Measurements from ENCODE around the gene PTPRN2. TPM values are rescaled to one million over a fixed set of nuclear protein-coding genes. Genes with fewer than 3 reads are reported as not detected.
"Not testable (repeated sequence)": the region's sequence is repeated elsewhere in the genome, so short reads cannot be mapped to it uniquely, and the experiment has no call there.

The PTPRN2 gene
- total RNA-seq, 1 experiment from 2014 or later: 1.1 TPM

GRCh38 chr7:157726764-157727163 is 860.9 kb downstream of the PTPRN2 start:
- no peak overlapping the region for H3K27ac ChIP-seq (ENCODE audit: low read length)
- no peaks in the 10 kb centered on the region; the same call in 1 of the 2 replicates for H3K4me1 ChIP-seq (ENCODE audit: control insufficient read depth, insufficient read depth, low read length)
- no peaks in the 10 kb centered on the region for H3K9me3 ChIP-seq (ENCODE audit: control insufficient read depth, insufficient read depth, low read depth, low read length)
- ChIA-PET POLR2A (no interaction called here), CTCF (no interaction called here)
- H3K27me3 ChIP-seq (ENCODE audit: control insufficient read depth, insufficient read depth, low read length): peaks cover 12% of the 10 kb centered on the region
- DNase-seq (ENCODE audit: low read depth, low spot score) (no peak), ATAC-seq (no peak)
- intact Hi-C loops (cut with micrococcal nuclease; ENCODE audit: unreplicated experiment): no loop called here
- no peak overlapping the region for H3K4me3 ChIP-seq (ENCODE audit: low read depth in 2 of 2, low read length in 2 of 2)
- no peak for TF ChIP-seq CTCF (IDR thresholded peaks at IDR 0.05)
- TF ChIP-seq TCF7L2 (IDR thresholded peaks at IDR 0.05; ENCODE audit: low read depth, low read length): no peak
- no peak for TF ChIP-seq POLR2AphosphoS5 (IDR thresholded peaks at IDR 0.05; ENCODE audit: low read depth, low read length)
- TF ChIP-seq SIN3A (IDR thresholded peaks at IDR 0.05; ENCODE audit: borderline replicate concordance, insufficient read depth, low read depth, low read length): no peak
- TF ChIP-seq REST (IDR thresholded peaks at IDR 0.05; ENCODE audit: insufficient read depth in 1 of 2, low read depth in 2 of 2, low read length in 1 of 2): no peak
- BruUV-seq (replicated peaks): no TSS peak
- H3K36me3 ChIP-seq (ENCODE audit: control insufficient read depth, insufficient read depth, low read length): no peaks in the 10 kb centered on the region
- in situ Hi-C loops (cut with HindIII; ENCODE audit: low pct_unique_long_range_greater_than_20kb, low sequenced_read_pairs): no loop called here

DNA sequence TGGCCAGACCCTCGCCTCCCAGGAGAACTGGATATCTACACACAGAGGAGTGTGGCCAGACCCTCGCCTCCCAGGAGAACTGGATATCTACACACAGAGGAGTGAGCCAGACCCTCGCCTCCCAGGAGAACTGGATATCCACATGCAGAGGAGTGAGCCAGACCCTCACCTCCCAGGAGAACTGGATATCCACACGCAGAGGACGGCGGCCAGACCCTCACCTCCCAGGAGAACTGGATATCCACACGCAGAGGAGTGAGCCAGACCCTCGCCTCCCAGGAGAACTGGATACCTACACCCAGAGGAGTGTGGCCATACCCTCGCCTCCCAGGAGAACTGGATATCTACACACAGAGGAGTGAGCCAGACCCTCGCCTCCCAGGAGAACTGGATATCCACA is 862.3 kb downstream of the PTPRN2 start:
- H3K27ac ChIP-seq (ENCODE audit: low read length); POLR2A ChIA-PET; in situ Hi-C loops (cut with HindIII; ENCODE audit: low pct_unique_long_range_greater_than_20kb, low sequenced_read_pairs); DNase-seq (ENCODE audit: low read depth, low spot score); H3K4me1 ChIP-seq (ENCODE audit: control insufficient read depth, insufficient read depth, low read length); ATAC-seq; CTCF ChIA-PET; BruUV-seq (replicated peaks); intact Hi-C loops (cut with micrococcal nuclease; ENCODE audit: unreplicated experiment); H3K4me3 ChIP-seq (ENCODE audit: low read depth in 2 of 2, low read length in 2 of 2); H3K9me3 ChIP-seq (ENCODE audit: control insufficient read depth, insufficient read depth, low read depth, low read length); H3K36me3 ChIP-seq (ENCODE audit: control insufficient read depth, insufficient read depth, low read length): not testable (repeated sequence)
- peaks cover 15% of the 10 kb centered on the region for H3K27me3 ChIP-seq (ENCODE audit: control insufficient read depth, insufficient read depth, low read length)

GRCh38 chr7:157723205-157723604 is 864.4 kb downstream of the PTPRN2 start:
- Histone ChIP-seq H3K27ac (ENCODE audit: low read length) (no peak overlapping the region), H3K9me3 (ENCODE audit: control insufficient read depth, insufficient read depth, low read depth, low read length) (no peaks in the 10 kb centered on the region), H3K4me3 (ENCODE audit: low read depth in 2 of 2, low read length in 2 of 2) (no peak overlapping the region), H3K36me3 (ENCODE audit: control insufficient read depth, insufficient read depth, low read length) (no peaks in the 10 kb centered on the region), H3K4me1 (ENCODE audit: control insufficient read depth, insufficient read depth, low read length) (no peaks in the 10 kb centered on the region), H3K27me3 (ENCODE audit: control insufficient read depth, insufficient read depth, low read length) (peaks cover 15% of the 10 kb centered on the region)
- POLR2A ChIA-PET: interaction anchor here (0.6 kb wide), 1 partner anchor 10 kb away, joined by 3 read pairs; no protein-coding TSS in a partner anchor
- DNase-seq (ENCODE audit: low read depth, low spot score) (no peak), ATAC-seq (no peak; the same call in 1 of the 2 replicates)
- CTCF ChIA-PET: no interaction called here
- intact Hi-C loops (cut with micrococcal nuclease; ENCODE audit: unreplicated experiment): no loop called here
- in situ Hi-C loops (cut with HindIII; ENCODE audit: low pct_unique_long_range_greater_than_20kb, low sequenced_read_pairs): no loop called here
- no TSS peak for BruUV-seq (replicated peaks)
- TF ChIP-seq POLR2AphosphoS5 (IDR thresholded peaks at IDR 0.05; ENCODE audit: low read depth, low read length) (no peak), SIN3A (IDR thresholded peaks at IDR 0.05; ENCODE audit: borderline replicate concordance, insufficient read depth, low read depth, low read length) (no peak), CTCF (IDR thresholded peaks at IDR 0.05) (no peak), REST (IDR thresholded peaks at IDR 0.05; ENCODE audit: insufficient read depth in 1 of 2, low read depth in 2 of 2, low read length in 1 of 2) (no peak), TCF7L2 (IDR thresholded peaks at IDR 0.05; ENCODE audit: low read depth, low read length) (no peak)
